SK-N-MC (cell line): ENCODE data around the gene LIN7A.

Experiments used
- EZH2 ChIP-seq: fragments of 200-600 bp; sonication (generic); IDR thresholded peaks from one replicate; pipeline ENCODE4 v1.6.1; 2017; ENCODE audit warnings: antibody characterized with exemption
- FOXP2 ChIP-seq: optimal IDR thresholded peaks from 2 replicates; pipeline ENCODE3; 2011; ENCODE audit warnings: mild to moderate bottlenecking, moderate library complexity; ENCODE audit not compliant: insufficient read depth; ENCODE audit errors: extremely low read length, control extremely low read depth
- POLR2AphosphoS5 ChIP-seq: IDR thresholded peaks from 2 replicates; pipeline ENCODE4 v1.6.1; 2012; ENCODE audit warnings: mild to moderate bottlenecking, low read depth, low read length, borderline replicate concordance

- TF ChIP-seq EZH2 (no peak), POLR2AphosphoS5 (no peak), FOXP2 (no peak)
Measured at GRCh38 chr12:80847575-80847974, 90.2 kb downstream of the LIN7A start.
